K562 (cell line): ENCODE results near the gene PHF3. TPM values are rescaled to one million over a fixed set of nuclear protein-coding genes. Genes with fewer than 3 reads are reported as not detected.

Source experiments
- ATAC-seq: fragments of 200-7000 bp; cut with Tn5 transposase; 3 replicates; pipeline ENCODE4 v1.9.1; 2020; ENCODE audit warnings: moderate library complexity
- BruUV-seq: library from RNA; stranded (reverse); fragments of 400-500 nt; replicated peaks from 2 replicates; lab custom pipeline; 2021; lab: Mats Ljungman, UMichigan
- CTCF ChIA-PET: fragments of 300-600 bp; formaldehyde crosslinking; extraction: SDS; loops from one replicate; lab custom pipeline; 2021; ENCODE audit warnings: low intra/inter-chr PET ratio; lab: Yijun Ruan, JAX
- POLR2A ChIA-PET: fragments of 300-600, 350-650 bp; sonication (Branson Sonifier 250); formaldehyde crosslinking; extraction: SDS; loops from one replicate; lab custom pipeline; 2021; ENCODE audit warnings: antibody characterized with exemption, inconsistent platforms; lab: Yijun Ruan, JAX
- DNase-seq, 4 experiments: peaks; one replicate each; pipeline versions ENCODE4 v3.0.0 to v3.0.0-alpha.2; 2011 to 2018; ENCODE audit warnings: low spot score in 3 of 4, mixed read lengths in 3 of 4; ENCODE audit errors: extremely low read depth in 1 of 4
- FAIRE-seq: peaks from 2 replicates; lab custom pipeline; 2011; peaks lifted over from hg19 to GRCh38; lab: Jason Lieb, UNC
- H2AFZ ChIP-seq: 2 replicates; pipeline ENCODE4 v1.6.0; 2011; ENCODE audit warnings: low read depth, low read length, control low read depth, inconsistent platforms
- H3K27ac ChIP-seq: fragments of 200-600 bp; 3 replicates; pipeline ENCODE4 v1.8.0; 2011; ENCODE audit warnings: low read depth, mild to moderate bottlenecking, control low read depth, inconsistent platforms, low read length, moderate library complexity, mixed read lengths; ENCODE audit errors: extremely low read depth
- H3K27me3 ChIP-seq, 2 experiments: fragments of 300-600 bp in 1 of 2; 2 replicates in 1 of 2; 3 replicates in 1 of 2; pipeline versions ENCODE4 v1.6.0 to v1.8.0; 2011; ENCODE audit warnings: inconsistent platforms in 2 of 2, low read length in 2 of 2, mild to moderate bottlenecking in 1 of 2, mixed read lengths in 1 of 2, moderate library complexity in 1 of 2; ENCODE audit not compliant: control insufficient read depth in 2 of 2, insufficient read depth in 2 of 2
- H3K36me3 ChIP-seq: fragments of 300-600 bp; 3 replicates; pipeline ENCODE4 v1.8.0; 2011; ENCODE audit warnings: mild to moderate bottlenecking, low read length, inconsistent platforms; ENCODE audit not compliant: control insufficient read depth, insufficient read depth
- H3K4me1 ChIP-seq, 2 experiments: fragments of 200-600 bp in 1 of 2; replicated peaks in 1 of 2; 2 replicates in 1 of 2; 3 replicates in 1 of 2; pipeline versions ENCODE4 v1.5.1 to v1.8.0; 2011; ENCODE audit warnings: inconsistent platforms in 2 of 2, low read length in 2 of 2, mild to moderate bottlenecking in 1 of 2, mixed read lengths in 1 of 2, moderate library complexity in 1 of 2; ENCODE audit not compliant: control insufficient read depth in 2 of 2, insufficient read depth in 2 of 2
- H3K4me2 ChIP-seq: 2 replicates; pipeline ENCODE4 v1.6.1; 2011; ENCODE audit warnings: low read length, control low read depth, inconsistent platforms, mixed read lengths; ENCODE audit not compliant: insufficient read depth
- H3K4me3 ChIP-seq: fragments of 200-600 bp; sonication (generic), shearing (Covaris generic); 2 replicates; pipeline ENCODE4 v1.5.1; 2016; ENCODE audit warnings: control low read depth, inconsistent platforms
- H3K79me2 ChIP-seq: fragments of 200-600 bp; 3 replicates; pipeline ENCODE4 v1.8.0; 2011; ENCODE audit warnings: low read length, inconsistent platforms; ENCODE audit not compliant: control insufficient read depth, insufficient read depth
- H3K9ac ChIP-seq, 2 experiments: 2 replicates each; pipeline versions ENCODE4 v1.6.0 to v1.6.1; 2011; ENCODE audit warnings: low read depth in 2 of 2, low read length in 2 of 2, control low read depth in 1 of 2, inconsistent platforms in 1 of 2, mild to moderate bottlenecking in 1 of 2, mixed read lengths in 1 of 2; ENCODE audit not compliant: insufficient read depth in 1 of 2
- H3K9me1 ChIP-seq: one replicate; pipeline ENCODE4 v1.6.0; 2011; ENCODE audit warnings: inconsistent platforms, mild to moderate bottlenecking, low read length, moderate library complexity; ENCODE audit not compliant: control insufficient read depth, insufficient read depth
- H3K9me3 ChIP-seq: replicated peaks from 2 replicates; pipeline ENCODE4 v1.5.1; 2011; ENCODE audit warnings: low read depth, low read length, inconsistent platforms; ENCODE audit not compliant: control insufficient read depth, insufficient read depth
- H4K20me1 ChIP-seq: replicated peaks from 2 replicates; pipeline ENCODE4 v1.6.1; 2011; ENCODE audit warnings: low read length, inconsistent platforms, mixed read lengths; ENCODE audit not compliant: control insufficient read depth, insufficient read depth
- CHD1 ChIP-seq: fragments of 200-600 bp; sonication (generic); IDR thresholded peaks from one replicate; pipeline ENCODE4 v1.6.1; 2012; ENCODE audit warnings: mild to moderate bottlenecking, moderate library complexity, low read length, inconsistent platforms
- COPS2 ChIP-seq: fragments of 450-650 bp; conservative IDR thresholded peaks from 2 replicates; pipeline ENCODE4 v1.6.1; 2016; ENCODE audit warnings: mild to moderate bottlenecking, moderate library complexity
- GABPB1 ChIP-seq: sonication (generic); formaldehyde crosslinking; IDR thresholded peaks from 2 replicates; pipeline ENCODE4 v1.8.0; 2022; ENCODE audit warnings: mild to moderate bottlenecking, missing genetic modification reagents
- HOXB6 ChIP-seq: fragments of 250-450 bp; sonication (Bioruptor Pico); IDR thresholded peaks from 2 replicates; pipeline ENCODE4 v1.5.1; 2022; ENCODE audit warnings: mild to moderate bottlenecking, borderline replicate concordance
- NRF1 ChIP-seq, 2 experiments: fragments of 450-650 bp; IDR thresholded peaks in 1 of 2; conservative IDR thresholded peaks in 1 of 2; 2 replicates each; pipeline ENCODE4 v1.6.1; 2014; ENCODE audit warnings: mild to moderate bottlenecking in 2 of 2
- RBM22 ChIP-seq: fragments of 200-400 bp; formaldehyde crosslinking; IDR thresholded peaks from 2 replicates; pipeline ENCODE4 v1.6.1; 2018; ENCODE audit warnings: low read length, low read depth; ENCODE audit not compliant: poor library complexity, severe bottlenecking
- TARDBP ChIP-seq: fragments of 450-650 bp; IDR thresholded peaks from 2 replicates; pipeline ENCODE4 v1.6.1; 2016
- TCF7L2 ChIP-seq: fragments of 150-350 bp; IDR thresholded peaks from 2 replicates; pipeline ENCODE4 v1.6.1; 2016; ENCODE audit warnings: low read depth, mild to moderate bottlenecking, low read length, moderate library complexity
- ZNF12 ChIP-seq: sonication (generic); formaldehyde crosslinking; IDR thresholded peaks from 2 replicates; pipeline ENCODE4 v1.4.0; 2020; ENCODE audit warnings: mild to moderate bottlenecking, missing genetic modification reagents
- ZNF316 ChIP-seq: fragments of 450-650 bp; IDR thresholded peaks from 2 replicates; pipeline ENCODE4 v1.6.1; 2016
- ZNF830 ChIP-seq: fragments of 250-450 bp; sonication (Bioruptor Pico); IDR thresholded peaks from 2 replicates; pipeline ENCODE4 v1.5.0; 2021; ENCODE audit warnings: mild to moderate bottlenecking
- WGBS: fragments of 100-300 bp; shearing (Covaris generic); methylation state at CpG from one replicate; pipeline ENCODE4 v1.1.6; 2016; ENCODE audit warnings: low coverage, mixed read lengths; ENCODE audit not compliant: insufficient coverage; ENCODE audit errors: missing lambda C conversion rate; 5-methylcytosine and 5-hydroxymethylcytosine counted together
- in situ Hi-C: fragments of 300-500 bp; cut with MboI; formaldehyde crosslinking; loops from 4 replicates; pipeline ENCODE4 v1.15.0; 2018; ENCODE audit warnings: inconsistent platforms, mixed read lengths
- intact Hi-C: fragments of 100-400 bp; cut with micrococcal nuclease; formaldehyde crosslinking; loops from 2 replicates; pipeline ENCODE4 v1.14.2; 2022
- polyA plus RNA-seq, 8 experiments: library from polyadenylated mRNA; depleted of rRNA in 4 of 8; stranded (reverse) in 5 of 8; unstranded in 3 of 8; fragments of >200 nt; fragmentation: Nextera tagmentation in 2 of 8; fragmentation: Illumina TruSeq in 1 of 8; extraction: Ambion mirVana in 2 of 8; extraction: Trizol in 1 of 8; gene quantifications; 2 replicates each; pipeline versions ENCODE4 v1.2.1 to v1.2.3, GENCODE V29; 2011 to 2014; ENCODE audit warnings: inconsistent platforms in 1 of 8, missing spikeins in 1 of 8
- total RNA-seq, 7 experiments: library from RNA; depleted of rRNA in 6 of 7; stranded (reverse); fragments of >200 nt in 6 of 7; fragmentation: Illumina TruSeq in 2 of 7; extraction: Trizol in 2 of 7; gene quantifications; 2 replicates each; pipeline versions ENCODE4 v1.2.1 to v1.2.3, GENCODE V29; 2011 to 2021; ENCODE audit warnings: low replicate concordance in 1 of 7
- TF ChIP-seq, protein P1 (sequence below): fragments of 450-650 bp; IDR thresholded peaks from 2 replicates; pipeline ENCODE4 v1.6.1; 2017; ENCODE audit warnings: antibody characterized with exemption, mild to moderate bottlenecking

The PHF3 gene
- total and polyA plus RNA-seq, 9 of the 15 experiments (the other 6 are each of a cell fraction or from before 2014, with no cell fraction given): 8.1 to 51.2 (median 30.9) TPM

DNA sequence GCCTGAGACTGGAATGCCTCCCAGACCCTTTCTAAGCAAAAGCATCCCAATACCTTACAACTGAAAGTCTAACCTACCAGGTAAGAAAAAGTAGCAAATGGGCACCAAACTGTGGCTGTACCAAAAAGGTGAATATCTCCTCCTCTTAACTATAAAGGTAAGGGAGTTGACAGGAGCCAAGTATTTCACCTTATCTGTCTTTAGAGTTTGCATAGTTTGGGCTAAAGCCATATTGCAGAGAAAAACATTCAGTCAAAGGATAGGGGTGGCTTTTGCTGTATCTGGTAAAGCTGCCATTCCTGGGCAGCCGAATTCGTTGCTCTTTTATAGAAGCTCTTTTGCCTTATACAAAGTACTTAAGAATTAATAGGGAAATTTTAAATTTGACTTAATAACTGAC lies 38.1 kb downstream of the PHF3 start:
- DNase-seq (no peak), ATAC-seq (no peak), FAIRE-seq (no peak)
- H2AFZ ChIP-seq: no peak overlapping the region
- no peak for TF ChIP-seq NRF1 (conservative IDR thresholded peaks at IDR 0.05 in 1 of 2, IDR thresholded peaks at IDR 0.05 in 1 of 2)
- no peak for TF ChIP-seq ZNF12
- no peak for TF ChIP-seq TARDBP
- no peak for TF ChIP-seq RBM22
- no peak for TF ChIP-seq ZNF830 (CRISPR knock-in tag)
- no peak for TF ChIP-seq HOXB6 (CRISPR knock-in tag)
- no peak for TF ChIP-seq COPS2
- TF ChIP-seq TCF7L2: no peak
- TF ChIP-seq CHD1: no peak
- TF ChIP-seq ZNF316: no peak
- TF ChIP-seq GABPB1 (CRISPR knock-in tag): no peak
- TF ChIP-seq, protein P1, sequence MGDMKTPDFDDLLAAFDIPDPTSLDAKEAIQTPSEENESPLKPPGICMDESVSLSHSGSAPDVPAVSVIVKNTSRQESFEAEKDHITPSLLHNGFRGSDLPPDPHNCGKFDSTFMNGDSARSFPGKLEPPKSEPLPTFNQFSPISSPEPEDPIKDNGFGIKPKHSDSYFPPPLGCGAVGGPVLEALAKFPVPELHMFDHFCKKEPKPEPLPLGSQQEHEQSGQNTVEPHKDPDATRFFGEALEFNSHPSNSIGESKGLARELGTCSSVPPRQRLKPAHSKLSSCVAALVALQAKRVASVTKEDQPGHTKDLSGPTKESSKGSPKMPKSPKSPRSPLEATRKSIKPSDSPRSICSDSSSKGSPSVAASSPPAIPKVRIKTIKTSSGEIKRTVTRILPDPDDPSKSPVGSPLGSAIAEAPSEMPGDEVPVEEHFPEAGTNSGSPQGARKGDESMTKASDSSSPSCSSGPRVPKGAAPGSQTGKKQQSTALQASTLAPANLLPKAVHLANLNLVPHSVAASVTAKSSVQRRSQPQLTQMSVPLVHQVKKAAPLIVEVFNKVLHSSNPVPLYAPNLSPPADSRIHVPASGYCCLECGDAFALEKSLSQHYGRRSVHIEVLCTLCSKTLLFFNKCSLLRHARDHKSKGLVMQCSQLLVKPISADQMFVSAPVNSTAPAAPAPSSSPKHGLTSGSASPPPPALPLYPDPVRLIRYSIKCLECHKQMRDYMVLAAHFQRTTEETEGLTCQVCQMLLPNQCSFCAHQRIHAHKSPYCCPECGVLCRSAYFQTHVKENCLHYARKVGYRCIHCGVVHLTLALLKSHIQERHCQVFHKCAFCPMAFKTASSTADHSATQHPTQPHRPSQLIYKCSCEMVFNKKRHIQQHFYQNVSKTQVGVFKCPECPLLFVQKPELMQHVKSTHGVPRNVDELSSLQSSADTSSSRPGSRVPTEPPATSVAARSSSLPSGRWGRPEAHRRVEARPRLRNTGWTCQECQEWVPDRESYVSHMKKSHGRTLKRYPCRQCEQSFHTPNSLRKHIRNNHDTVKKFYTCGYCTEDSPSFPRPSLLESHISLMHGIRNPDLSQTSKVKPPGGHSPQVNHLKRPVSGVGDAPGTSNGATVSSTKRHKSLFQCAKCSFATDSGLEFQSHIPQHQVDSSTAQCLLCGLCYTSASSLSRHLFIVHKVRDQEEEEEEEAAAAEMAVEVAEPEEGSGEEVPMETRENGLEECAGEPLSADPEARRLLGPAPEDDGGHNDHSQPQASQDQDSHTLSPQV: no peak
- H3K4me1 ChIP-seq: peaks cover 0 to 5% of the 10 kb centered on the region in 2 experiments; a peak in 2 of 5 replicates
- no peaks in the 10 kb centered on the region for H3K9me3 ChIP-seq
- CTCF ChIA-PET: no interaction called here
- no peaks in the 10 kb centered on the region for H3K27me3 ChIP-seq
- intact Hi-C loops (no loop called here), in situ Hi-C loops (no loop called here)
- H3K4me3 ChIP-seq: no peak overlapping the region
- H3K9ac ChIP-seq: no peak overlapping the region
- WGBS: 100% methylated on average over 2 of the region's 2 CpGs
- peaks cover 7% of the 10 kb centered on the region; the same call in 1 of the 2 replicates for H4K20me1 ChIP-seq
- H3K9me1 ChIP-seq: no peaks in the 10 kb centered on the region
- H3K27ac ChIP-seq: no peak overlapping the region
- peaks cover 8% of the 10 kb centered on the region; the same call in 1 of the 3 replicates for H3K36me3 ChIP-seq
- no peak overlapping the region for H3K4me2 ChIP-seq
- POLR2A ChIA-PET: interaction anchor here (0.6 to 2.0 kb wide), 2 partner anchors 8 to 14 kb away, joined by 4 to 6 read pairs; no protein-coding TSS in a partner anchor
- no TSS peak for BruUV-seq
- peaks cover 88% of the 10 kb centered on the region for H3K79me2 ChIP-seq
